Astrocyte (in vitro differentiated cells and primary cell): ENCODE measurements around the gene NXPH4. TPM values are rescaled to one million over a fixed set of nuclear protein-coding genes. Genes with fewer than 3 reads are reported as not detected.
A peak's percentile ranks its signal among the peaks of the same experiment; 100 is the strongest.

Source experiments
- DNase-seq: peaks from one replicate; pipeline ENCODE4 v3.0.0-alpha.2; 2010; ENCODE audit warnings: low read depth
- FAIRE-seq: peaks from 2 replicates; lab custom pipeline; 2011; peaks lifted over from hg19 to GRCh38; lab: Jason Lieb, UNC
- H2AFZ ChIP-seq: 2 replicates; pipeline ENCODE4 v1.6.0; 2012; ENCODE audit warnings: low read depth, low read length, inconsistent platforms
- H3K27ac ChIP-seq: 2 replicates; pipeline ENCODE4 v1.5.1; 2011; ENCODE audit warnings: low read depth, low read length, inconsistent platforms
- H3K27me3 ChIP-seq: 2 replicates; pipeline ENCODE4 v1.6.0; 2011; ENCODE audit warnings: low read length, inconsistent platforms; ENCODE audit not compliant: insufficient read depth
- H3K36me3 ChIP-seq: 2 replicates; pipeline ENCODE4 v1.5.1; 2011; ENCODE audit warnings: low read length, inconsistent platforms; ENCODE audit not compliant: insufficient read depth
- H3K4me1 ChIP-seq: 2 replicates; pipeline ENCODE4 v1.5.1; 2011; ENCODE audit warnings: low read length, inconsistent platforms; ENCODE audit not compliant: insufficient read depth
- H3K4me2 ChIP-seq: 2 replicates; pipeline ENCODE4 v1.6.0; 2012; ENCODE audit warnings: low read length, inconsistent platforms
- H3K4me3 ChIP-seq: 2 replicates; pipeline ENCODE4 v1.5.1; 2011; ENCODE audit warnings: low read depth, mild to moderate bottlenecking, low read length, inconsistent platforms; ENCODE audit not compliant: insufficient read depth
- H3K79me2 ChIP-seq: 2 replicates; pipeline ENCODE4 v1.6.0; 2012; ENCODE audit warnings: mild to moderate bottlenecking, low read length, inconsistent platforms; ENCODE audit not compliant: insufficient read depth
- H3K9ac ChIP-seq: 2 replicates; pipeline ENCODE4 v1.6.0; 2012; ENCODE audit warnings: mild to moderate bottlenecking, low read length, inconsistent platforms
- H3K9me3 ChIP-seq: 2 replicates; pipeline ENCODE4 v1.5.1; 2012; ENCODE audit warnings: low read depth, mild to moderate bottlenecking, low read length, inconsistent platforms; ENCODE audit not compliant: insufficient read depth
- H4K20me1 ChIP-seq: 2 replicates; pipeline ENCODE4 v1.6.0; 2012; ENCODE audit warnings: low read length, inconsistent platforms; ENCODE audit not compliant: insufficient read depth
- H3K27ac Mint-ChIP-seq: one replicate; pipeline ENCODE4 v1.8.0; 2021; ENCODE audit warnings: mild to moderate bottlenecking, mixed read lengths; ENCODE audit not compliant: unreplicated experiment
- H3K27me3 Mint-ChIP-seq: one replicate; pipeline ENCODE4 v1.8.0; 2021; ENCODE audit warnings: low read depth, mixed read lengths; ENCODE audit not compliant: unreplicated experiment
- H3K36me3 Mint-ChIP-seq: one replicate; pipeline ENCODE4 v1.8.0; 2021; ENCODE audit warnings: low read depth, mixed read lengths; ENCODE audit not compliant: unreplicated experiment
- H3K4me1 Mint-ChIP-seq: one replicate; pipeline ENCODE4 v1.8.0; 2021; ENCODE audit warnings: low read depth, mixed read lengths; ENCODE audit not compliant: unreplicated experiment
- H3K4me3 Mint-ChIP-seq: one replicate; pipeline ENCODE4 v1.8.0; 2021; ENCODE audit warnings: mild to moderate bottlenecking, moderate library complexity, mixed read lengths; ENCODE audit not compliant: unreplicated experiment
- H3K9me3 Mint-ChIP-seq: one replicate; pipeline ENCODE4 v1.8.0; 2021; ENCODE audit warnings: mild to moderate bottlenecking, mixed read lengths; ENCODE audit not compliant: unreplicated experiment
- EZH2 ChIP-seq: IDR thresholded peaks from 2 replicates; pipeline ENCODE4 v1.6.1; 2012; ENCODE audit warnings: mild to moderate bottlenecking, low read length, inconsistent platforms; ENCODE audit not compliant: insufficient read depth
- total RNA-seq: library from RNA; stranded (reverse); gene quantifications from 2 replicates; pipeline ENCODE4 v1.2.1, GENCODE V29; 2021
- TF ChIP-seq, protein P1 (sequence below): IDR thresholded peaks from 2 replicates; pipeline ENCODE4 v1.5.1; 2011; ENCODE audit warnings: low read depth, mild to moderate bottlenecking, inconsistent platforms, low read length, moderate library complexity; ENCODE audit not compliant: insufficient read depth

The NXPH4 gene
- total RNA-seq, 1 donor from 2014 or later = 14.5 TPM

DNA sequence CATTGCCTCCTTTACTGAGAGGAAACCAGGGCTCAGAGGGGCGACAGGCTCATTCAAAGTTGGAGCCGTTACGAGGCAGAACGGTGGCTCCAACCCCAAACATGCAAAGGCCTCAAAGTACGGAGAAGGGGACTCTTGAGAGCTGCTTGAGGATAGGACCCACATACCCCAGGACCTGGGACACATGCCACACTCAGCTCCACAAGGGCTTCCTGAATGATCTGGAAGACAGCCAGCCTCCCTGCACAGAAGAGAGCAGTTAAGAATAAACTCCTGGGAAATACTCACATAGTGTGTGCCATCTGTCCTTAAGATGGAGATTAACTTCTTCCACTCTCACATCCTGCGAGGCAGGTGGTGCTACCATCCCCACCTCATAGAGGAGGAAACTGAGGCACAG lies 26.6 kb upstream of the NXPH4 start:
- Histone ChIP-seq H3K27ac (no peak overlapping the region), H2AFZ (no peak overlapping the region), H3K4me2 (no peak overlapping the region), H4K20me1 (peaks cover 70% of the 10 kb centered on the region), H3K4me3 (no peak overlapping the region), H3K79me2 (no peaks in the 10 kb centered on the region), H3K9me3 (no peaks in the 10 kb centered on the region), H3K4me1 (no peaks in the 10 kb centered on the region), H3K36me3 (peaks cover 47% of the 10 kb centered on the region), H3K9ac (no peak overlapping the region), H3K27me3 (no peaks in the 10 kb centered on the region)
- no peaks in the 10 kb centered on the region for H3K9me3 Mint-ChIP-seq
- no peak overlapping the region for H3K4me3 Mint-ChIP-seq
- FAIRE-seq = no peak
- no peaks in the 10 kb centered on the region for H3K4me1 Mint-ChIP-seq
- peak; percentile 15 for DNase-seq
- no peak for TF ChIP-seq EZH2
- TF ChIP-seq, protein P1, sequence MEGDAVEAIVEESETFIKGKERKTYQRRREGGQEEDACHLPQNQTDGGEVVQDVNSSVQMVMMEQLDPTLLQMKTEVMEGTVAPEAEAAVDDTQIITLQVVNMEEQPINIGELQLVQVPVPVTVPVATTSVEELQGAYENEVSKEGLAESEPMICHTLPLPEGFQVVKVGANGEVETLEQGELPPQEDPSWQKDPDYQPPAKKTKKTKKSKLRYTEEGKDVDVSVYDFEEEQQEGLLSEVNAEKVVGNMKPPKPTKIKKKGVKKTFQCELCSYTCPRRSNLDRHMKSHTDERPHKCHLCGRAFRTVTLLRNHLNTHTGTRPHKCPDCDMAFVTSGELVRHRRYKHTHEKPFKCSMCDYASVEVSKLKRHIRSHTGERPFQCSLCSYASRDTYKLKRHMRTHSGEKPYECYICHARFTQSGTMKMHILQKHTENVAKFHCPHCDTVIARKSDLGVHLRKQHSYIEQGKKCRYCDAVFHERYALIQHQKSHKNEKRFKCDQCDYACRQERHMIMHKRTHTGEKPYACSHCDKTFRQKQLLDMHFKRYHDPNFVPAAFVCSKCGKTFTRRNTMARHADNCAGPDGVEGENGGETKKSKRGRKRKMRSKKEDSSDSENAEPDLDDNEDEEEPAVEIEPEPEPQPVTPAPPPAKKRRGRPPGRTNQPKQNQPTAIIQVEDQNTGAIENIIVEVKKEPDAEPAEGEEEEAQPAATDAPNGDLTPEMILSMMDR = no peak
- no peak overlapping the region for H3K27ac Mint-ChIP-seq
- H3K27me3 Mint-ChIP-seq = no peaks in the 10 kb centered on the region
- peaks cover 29% of the 10 kb centered on the region for H3K36me3 Mint-ChIP-seq

DNA sequence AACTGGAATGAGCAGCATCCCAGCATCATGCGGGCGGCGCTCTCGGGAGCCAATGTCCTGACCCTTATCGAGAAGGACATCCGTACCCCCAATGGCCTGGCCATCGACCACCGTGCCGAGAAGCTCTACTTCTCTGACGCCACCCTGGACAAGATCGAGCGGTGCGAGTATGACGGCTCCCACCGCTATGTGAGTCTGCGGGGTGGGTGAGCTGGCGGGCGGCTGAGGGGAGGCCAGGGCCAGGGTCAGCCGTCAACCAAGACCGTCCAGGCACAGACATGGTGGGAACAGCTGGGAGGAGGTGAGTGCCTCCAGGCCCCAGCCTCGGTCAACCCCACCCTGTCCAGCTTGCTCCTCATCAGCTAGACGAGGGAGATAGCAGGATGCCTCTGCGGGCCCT lies 25.8 kb upstream of the NXPH4 start:
- Mint-ChIP-seq H3K36me3 (peaks cover 30% of the 10 kb centered on the region), H3K4me1 (no peaks in the 10 kb centered on the region), H3K27ac (no peak overlapping the region), H3K27me3 (no peaks in the 10 kb centered on the region), H3K4me3 (no peak overlapping the region), H3K9me3 (no peaks in the 10 kb centered on the region)
- no peak overlapping the region for H3K27ac ChIP-seq
- H3K4me1 ChIP-seq = no peaks in the 10 kb centered on the region
- H2AFZ ChIP-seq = no peak overlapping the region
- H3K79me2 ChIP-seq = no peaks in the 10 kb centered on the region
- peaks cover 42% of the 10 kb centered on the region for H3K36me3 ChIP-seq
- TF ChIP-seq, protein P1 = no peak
- TF ChIP-seq EZH2 = no peak
- H3K9me3 ChIP-seq = no peaks in the 10 kb centered on the region
- H4K20me1 ChIP-seq = peaks cover 69% of the 10 kb centered on the region
- FAIRE-seq = no peak
- H3K4me3 ChIP-seq = no peak overlapping the region
- no peak for DNase-seq
- H3K4me2 ChIP-seq = no peak overlapping the region
- H3K9ac ChIP-seq = no peak overlapping the region
- H3K27me3 ChIP-seq = no peaks in the 10 kb centered on the region

DNA sequence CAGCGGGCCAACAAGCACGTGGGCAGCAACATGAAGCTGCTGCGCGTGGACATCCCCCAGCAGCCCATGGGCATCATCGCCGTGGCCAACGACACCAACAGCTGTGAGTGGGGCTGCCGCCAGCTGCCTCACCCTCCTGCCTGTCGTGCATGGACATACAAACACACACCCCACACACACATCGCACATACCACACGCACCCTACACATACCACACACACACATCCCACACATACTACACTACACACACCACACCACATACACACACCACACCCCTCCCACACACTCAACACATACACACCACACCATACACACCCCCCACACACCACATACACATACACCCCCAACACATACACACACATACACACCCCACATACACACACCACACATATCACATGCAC lies 25.2 kb upstream of the NXPH4 start:
- peaks cover 69% of the 10 kb centered on the region for H4K20me1 ChIP-seq
- no peak overlapping the region for H3K4me2 ChIP-seq
- no peak overlapping the region for H3K4me3 ChIP-seq
- DNase-seq (peak; percentile 28), FAIRE-seq (no peak)
- Mint-ChIP-seq H3K27ac (no peak overlapping the region), H3K27me3 (no peaks in the 10 kb centered on the region), H3K36me3 (peaks cover 30% of the 10 kb centered on the region), H3K4me1 (no peaks in the 10 kb centered on the region), H3K9me3 (no peaks in the 10 kb centered on the region), H3K4me3 (no peak overlapping the region)
- TF ChIP-seq EZH2 = no peak
- TF ChIP-seq, protein P1 = no peak
- no peaks in the 10 kb centered on the region for H3K9me3 ChIP-seq
- H3K27me3 ChIP-seq = no peaks in the 10 kb centered on the region
- H3K79me2 ChIP-seq = no peaks in the 10 kb centered on the region
- H3K9ac ChIP-seq = no peak overlapping the region
- no peak overlapping the region for H2AFZ ChIP-seq
- H3K27ac ChIP-seq = no peak overlapping the region
- H3K36me3 ChIP-seq = peaks cover 40% of the 10 kb centered on the region
- no peaks in the 10 kb centered on the region for H3K4me1 ChIP-seq
